WTC11 (cell line): Measurements from ENCODE around the gene TPRG1L. TPM values are rescaled to one million over a fixed set of nuclear protein-coding genes. Genes with fewer than 3 reads are reported as not detected.

Experiments
- ATAC-seq: fragments of 200-7000 bp; cut with Tn5 transposase; 2 replicates; pipeline ENCODE4 v1.10.0; 2021; ENCODE audit warnings: mild to moderate bottlenecking, moderate library complexity
- CTCF ChIA-PET: fragments of 300-600 bp; sonication (Branson Sonifier 250); formaldehyde crosslinking; loops from one replicate; lab custom pipeline; 2021; ENCODE audit warnings: antibody characterized with exemption; lab: Charles Lee
- POLR2A ChIA-PET: fragments of 350-600 bp; sonication (Branson Sonifier 250); formaldehyde crosslinking; loops from one replicate; lab custom pipeline; 2021; ENCODE audit warnings: antibody characterized with exemption; lab: Charles Lee
- DNase-seq: peaks from one replicate; pipeline ENCODE4 v3.0.0; 2021; ENCODE audit warnings: low spot score
- H3K27ac Mint-ChIP-seq: 2 replicates; pipeline ENCODE4 v1.8.0; 2021; ENCODE audit warnings: mixed read lengths
- H3K27me3 Mint-ChIP-seq: 2 replicates; pipeline ENCODE4 v1.8.0; 2021; ENCODE audit warnings: low read depth, mild to moderate bottlenecking, moderate library complexity, mixed read lengths
- H3K36me3 Mint-ChIP-seq: 2 replicates; pipeline ENCODE4 v1.8.0; 2021; ENCODE audit warnings: mixed read lengths
- H3K4me1 Mint-ChIP-seq: 2 replicates; pipeline ENCODE4 v1.8.0; 2022; ENCODE audit warnings: mixed read lengths
- H3K4me3 Mint-ChIP-seq: 2 replicates; pipeline ENCODE4 v1.8.0; 2021; ENCODE audit warnings: mild to moderate bottlenecking, moderate library complexity, mixed read lengths
- H3K9me3 Mint-ChIP-seq: 2 replicates; pipeline ENCODE4 v1.8.0; 2021; ENCODE audit warnings: mixed read lengths
- ARID4B ChIP-seq: sonication (generic); formaldehyde crosslinking; IDR thresholded peaks from 2 replicates; pipeline ENCODE4 v1.8.0; 2023; ENCODE audit warnings: missing genetic modification reagents, mild to moderate bottlenecking, borderline replicate concordance
- ATF1 ChIP-seq: sonication (generic); formaldehyde crosslinking; IDR thresholded peaks from 2 replicates; pipeline ENCODE4 v1.8.1; 2023; ENCODE audit warnings: mild to moderate bottlenecking, moderate library complexity, missing genetic modification reagents
- ATF2 ChIP-seq: sonication (generic); formaldehyde crosslinking; IDR thresholded peaks from 2 replicates; pipeline ENCODE4 v1.8.1; 2022; ENCODE audit warnings: low read depth, missing genetic modification reagents, borderline replicate concordance
- CDX4 ChIP-seq: fragments of 250-450 bp; sonication (Bioruptor Pico); IDR thresholded peaks from 2 replicates; pipeline ENCODE4 v1.9.0; 2021; ENCODE audit warnings: moderate library complexity, mild to moderate bottlenecking, inconsistent platforms, borderline replicate concordance
- FOXJ3 ChIP-seq: sonication (generic); formaldehyde crosslinking; IDR thresholded peaks from 2 replicates; pipeline ENCODE4 v1.9.0; 2021; ENCODE audit warnings: missing genetic modification reagents, mild to moderate bottlenecking, borderline replicate concordance
- FOXP1 ChIP-seq: sonication (generic); formaldehyde crosslinking; IDR thresholded peaks from 2 replicates; pipeline ENCODE4 v1.8.0; 2022; ENCODE audit warnings: missing genetic modification reagents, mild to moderate bottlenecking, moderate library complexity, borderline replicate concordance
- GRHL2 ChIP-seq: fragments of 250-450 bp; sonication (Bioruptor Pico); IDR thresholded peaks from 2 replicates; pipeline ENCODE4 v1.8.0; 2022; ENCODE audit warnings: mild to moderate bottlenecking, moderate library complexity; ENCODE audit not compliant: insufficient replicate concordance, severe bottlenecking
- HMGXB4 ChIP-seq: sonication (generic); formaldehyde crosslinking; IDR thresholded peaks from 2 replicates; pipeline ENCODE4 v1.8.1; 2023; ENCODE audit warnings: mild to moderate bottlenecking, moderate library complexity, missing genetic modification reagents
- NR1H2 ChIP-seq: sonication (generic); formaldehyde crosslinking; IDR thresholded peaks from 2 replicates; pipeline ENCODE4 v1.9.0; 2021; ENCODE audit warnings: mild to moderate bottlenecking, moderate library complexity, missing genetic modification reagents
- NR2C2 ChIP-seq: sonication (generic); formaldehyde crosslinking; IDR thresholded peaks from 2 replicates; pipeline ENCODE4 v1.8.0; 2022; ENCODE audit warnings: mild to moderate bottlenecking, missing genetic modification reagents
- OVOL2 ChIP-seq: fragments of 250-450 bp; sonication (Bioruptor Pico); IDR thresholded peaks from 2 replicates; pipeline ENCODE4 v1.9.0; 2021; ENCODE audit warnings: mild to moderate bottlenecking, borderline replicate concordance
- RELA ChIP-seq: sonication (generic); formaldehyde crosslinking; IDR thresholded peaks from 2 replicates; pipeline ENCODE4 v1.8.1; 2022; ENCODE audit warnings: missing genetic modification reagents, mild to moderate bottlenecking, borderline replicate concordance
- SMAD3 ChIP-seq: sonication (generic); formaldehyde crosslinking; IDR thresholded peaks from 2 replicates; pipeline ENCODE4 v1.8.0; 2022; ENCODE audit warnings: missing genetic modification reagents, mild to moderate bottlenecking, borderline replicate concordance
- SP1 ChIP-seq: sonication (generic); formaldehyde crosslinking; conservative IDR thresholded peaks from 2 replicates; pipeline ENCODE4 v1.8.1; 2022; ENCODE audit warnings: missing genetic modification reagents
- ZBTB21 ChIP-seq: sonication (generic); formaldehyde crosslinking; IDR thresholded peaks from 2 replicates; pipeline ENCODE4 v1.8.1; 2023; ENCODE audit warnings: mild to moderate bottlenecking, missing genetic modification reagents, borderline replicate concordance
- ZNF121 ChIP-seq: sonication (generic); formaldehyde crosslinking; IDR thresholded peaks from 2 replicates; pipeline ENCODE4 v1.8.0; 2023; ENCODE audit warnings: missing genetic modification reagents
- ZNF532 ChIP-seq: fragments of 250-450 bp; sonication (Bioruptor Pico); IDR thresholded peaks from 2 replicates; pipeline ENCODE4 v1.9.0; 2021; ENCODE audit warnings: mild to moderate bottlenecking, borderline replicate concordance
- ZNF671 ChIP-seq: fragments of 250-450 bp; sonication (Bioruptor Pico); IDR thresholded peaks from 2 replicates; pipeline ENCODE4 v1.8.0; 2021; ENCODE audit warnings: mild to moderate bottlenecking
- total RNA-seq: library from RNA; stranded (reverse); gene quantifications from 3 replicates; pipeline ENCODE4 v1.2.3, GENCODE V29; 2021

The TPRG1L gene
- total RNA-seq, 1 experiment from 2014 or later, result 20.9 TPM

GRCh38 chr1:3672971-3673361 lies 48.2 kb downstream of the TPRG1L start:
- ChIA-PET CTCF (no interaction called here), POLR2A (interaction anchor here (0.6 kb wide), 1 partner anchor 20 kb away, joined by 4 read pairs; no protein-coding TSS in a partner anchor)
- H3K27me3 Mint-ChIP-seq, result no peaks in the 10 kb centered on the region; the same call in 1 of the 2 replicates
- H3K4me1 Mint-ChIP-seq, result peaks cover 34% of the 10 kb centered on the region
- H3K27ac Mint-ChIP-seq, result no peak overlapping the region
- H3K9me3 Mint-ChIP-seq, result no peaks in the 10 kb centered on the region
- no peak for TF ChIP-seq FOXJ3 (CRISPR knock-in tag)
- TF ChIP-seq GRHL2, result no peak
- no peak for TF ChIP-seq NR2C2 (CRISPR knock-in tag)
- no peak for TF ChIP-seq ZNF121 (CRISPR knock-in tag)
- no peak for TF ChIP-seq ATF2 (CRISPR knock-in tag)
- no peak for TF ChIP-seq CDX4
- no peak for TF ChIP-seq ATF1 (CRISPR knock-in tag)
- TF ChIP-seq ZNF532 (CRISPR knock-in tag), result no peak
- no peak for TF ChIP-seq ZNF671 (CRISPR knock-in tag)
- no peak for TF ChIP-seq FOXP1 (CRISPR knock-in tag)
- no peak for TF ChIP-seq ARID4B
- TF ChIP-seq SMAD3 (CRISPR knock-in tag), result no peak
- no peak for TF ChIP-seq HMGXB4 (CRISPR knock-in tag)
- TF ChIP-seq SP1, result no peak
- TF ChIP-seq RELA (CRISPR knock-in tag), result no peak
- no peak for TF ChIP-seq ZBTB21
- no peak for TF ChIP-seq NR1H2
- no peak for TF ChIP-seq OVOL2 (CRISPR knock-in tag)
- H3K4me3 Mint-ChIP-seq, result no peak overlapping the region
- peak; percentile 8 for DNase-seq
- H3K36me3 Mint-ChIP-seq, result no peaks in the 10 kb centered on the region
- no peak for ATAC-seq
